Pancreas (tissue), 10 donors: ENCODE results near the gene KRT32. TPM values are rescaled to one million over a fixed set of nuclear protein-coding genes. Genes with fewer than 3 reads are reported as not detected.

Source experiments
- ATAC-seq, 4 donors: fragments of 200-7000 bp; cut with Tn5 transposase; one replicate each; pipeline versions ENCODE4 v1.8.0 to v1.9.1; 2020; ENCODE audit warnings: mild to moderate bottlenecking in 4 of 4, moderate library complexity in 4 of 4
- DNase-seq, 6 donors: peaks; one replicate each; pipeline ENCODE4 v3.0.0-alpha.2; 2020
- FAIRE-seq: peaks from 2 replicates; lab custom pipeline; 2012; peaks lifted over from hg19 to GRCh38; lab: Jason Lieb, UNC
- H3K27ac ChIP-seq, 4 donors: fragments of 200-600 bp; sonication (generic); 1 replicate in 3 of 4; 2 replicates in 1 of 4; pipeline versions ENCODE4 v1.5.0 to v1.8.0; 2020
- H3K27me3 ChIP-seq, 4 donors: fragments of 200-600 bp; one replicate each; pipeline ENCODE4 v1.8.0; 2021
- H3K36me3 ChIP-seq, 3 donors: fragments of 200-600 bp; sonication (generic) in 1 of 3; one replicate each; pipeline versions ENCODE4 v1.5.0 to v1.8.0; 2020 to 2021
- H3K4me1 ChIP-seq, 3 donors: fragments of 200-600 bp; one replicate each; pipeline ENCODE4 v1.8.0; 2021
- H3K4me3 ChIP-seq, 4 donors: fragments of 200-600 bp; sonication (generic) in 2 of 4; one replicate each; pipeline versions ENCODE4 v1.5.0 to v1.8.0; 2020 to 2021
- H3K9me3 ChIP-seq, 4 donors: fragments of 200-600 bp; one replicate each; pipeline ENCODE4 v1.8.0; 2021
- WGBS, 2 donors: extraction: QIAGEN DNeasy Blood & Tissue Kit; methylation state at CpG; one replicate each; pipeline ENCODE4 v1.1.7; 2013; 5-methylcytosine and 5-hydroxymethylcytosine counted together
- intact Hi-C, 3 donors: fragments of 100-400 bp; cut with DNase I; formaldehyde crosslinking; loops; one replicate each; pipeline versions ENCODE4 v1.11.1 to v1.14.2; 2022
- microRNA-seq, 2 donors: library from miRNA; unstranded; fragments of <30 nt; microRNA quantifications; one replicate each; pipeline versions ENCODE4 to v1.1.0, GENCODE V29; 2019 to 2020
- polyA plus RNA-seq, 2 donors: library from polyadenylated mRNA; stranded (reverse); fragments of 200-250 nt; gene quantifications; one replicate each; pipeline ENCODE4 v1.2.3, GENCODE V29; 2013
- total RNA-seq, 6 donors: library from RNA; stranded (reverse); fragmentation: NEBNext Ultra II Directional in 4 of 6; extraction: Animal tissue kit (Norgen Biotek cat#: 25700) in 4 of 6; gene quantifications; one replicate each; pipeline versions ENCODE4 v1.2.1 to v1.2.4, GENCODE V29; 2021 to 2023
- TF ChIP-seq, protein P1 (sequence below), 4 donors: fragments of 200-600 bp; sonication (generic) in 3 of 4; IDR thresholded peaks; one replicate each; pipeline versions ENCODE4 v1.5.0 to v1.8.0; 2021; ENCODE audit warnings: antibody characterized with exemption in 4 of 4
- donor health status: healthy with polysubstance abuse.
- donor health status: DM: no; HTN: no; CAD: no; lungs with moderate emphysema.
- donor health status: DM: no; HTN: no; CAD: no.
- donor health status: control.
- donor health status: control.
- donor health status: Bipolar disorder and iron deficiency.
- donor health status: DM: yes; HTN: yes; CAD: no.
- donor health status: DM: no; HTN: no; CAD: no.
- donor health status: DM: no; HTN: no; CAD: no.
- donor health status: DM: yes; HTN: yes; CAD: no.

Gene KRT32
- total and polyA plus RNA-seq, 8 donors: 0.05 TPM; not detected in 7

DNA sequence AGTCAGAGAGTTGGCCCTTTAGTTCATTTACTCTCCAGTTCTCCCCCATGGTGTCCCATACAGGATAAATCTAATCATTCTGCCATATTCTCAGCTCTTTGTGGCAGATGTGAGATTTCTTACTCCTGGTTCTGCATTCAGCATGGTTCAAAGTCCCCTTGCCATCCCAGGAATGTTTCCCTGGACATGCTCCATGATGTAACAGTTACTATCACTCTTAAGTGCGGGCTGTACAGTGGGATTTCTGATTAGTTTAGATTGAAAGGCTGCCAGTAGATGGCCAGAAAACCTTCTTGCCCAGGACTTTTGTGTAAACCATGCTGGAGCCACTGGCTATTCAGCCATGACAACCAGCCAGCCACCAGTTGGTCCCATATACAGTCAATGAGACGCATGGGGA lies 53.2 kb downstream of the KRT32 start:
- WGBS, 2 donors: 80 to 88% methylated on average over 2 of the region's 2 CpGs
- DNase-seq: no peak
- no peaks in the 10 kb centered on the region for H3K36me3 ChIP-seq
- H3K27ac ChIP-seq: no peak overlapping the region
- FAIRE-seq: no peak
- TF ChIP-seq, protein P1, sequence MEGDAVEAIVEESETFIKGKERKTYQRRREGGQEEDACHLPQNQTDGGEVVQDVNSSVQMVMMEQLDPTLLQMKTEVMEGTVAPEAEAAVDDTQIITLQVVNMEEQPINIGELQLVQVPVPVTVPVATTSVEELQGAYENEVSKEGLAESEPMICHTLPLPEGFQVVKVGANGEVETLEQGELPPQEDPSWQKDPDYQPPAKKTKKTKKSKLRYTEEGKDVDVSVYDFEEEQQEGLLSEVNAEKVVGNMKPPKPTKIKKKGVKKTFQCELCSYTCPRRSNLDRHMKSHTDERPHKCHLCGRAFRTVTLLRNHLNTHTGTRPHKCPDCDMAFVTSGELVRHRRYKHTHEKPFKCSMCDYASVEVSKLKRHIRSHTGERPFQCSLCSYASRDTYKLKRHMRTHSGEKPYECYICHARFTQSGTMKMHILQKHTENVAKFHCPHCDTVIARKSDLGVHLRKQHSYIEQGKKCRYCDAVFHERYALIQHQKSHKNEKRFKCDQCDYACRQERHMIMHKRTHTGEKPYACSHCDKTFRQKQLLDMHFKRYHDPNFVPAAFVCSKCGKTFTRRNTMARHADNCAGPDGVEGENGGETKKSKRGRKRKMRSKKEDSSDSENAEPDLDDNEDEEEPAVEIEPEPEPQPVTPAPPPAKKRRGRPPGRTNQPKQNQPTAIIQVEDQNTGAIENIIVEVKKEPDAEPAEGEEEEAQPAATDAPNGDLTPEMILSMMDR (IDR thresholded peaks at IDR 0.05): no peak
- H3K27me3 ChIP-seq: no peaks in the 10 kb centered on the region
- intact Hi-C loops: no loop called here
- H3K4me3 ChIP-seq: no peak overlapping the region
- no peaks in the 10 kb centered on the region for H3K9me3 ChIP-seq
- ATAC-seq: no peak
- no peaks in the 10 kb centered on the region for H3K4me1 ChIP-seq

DNA sequence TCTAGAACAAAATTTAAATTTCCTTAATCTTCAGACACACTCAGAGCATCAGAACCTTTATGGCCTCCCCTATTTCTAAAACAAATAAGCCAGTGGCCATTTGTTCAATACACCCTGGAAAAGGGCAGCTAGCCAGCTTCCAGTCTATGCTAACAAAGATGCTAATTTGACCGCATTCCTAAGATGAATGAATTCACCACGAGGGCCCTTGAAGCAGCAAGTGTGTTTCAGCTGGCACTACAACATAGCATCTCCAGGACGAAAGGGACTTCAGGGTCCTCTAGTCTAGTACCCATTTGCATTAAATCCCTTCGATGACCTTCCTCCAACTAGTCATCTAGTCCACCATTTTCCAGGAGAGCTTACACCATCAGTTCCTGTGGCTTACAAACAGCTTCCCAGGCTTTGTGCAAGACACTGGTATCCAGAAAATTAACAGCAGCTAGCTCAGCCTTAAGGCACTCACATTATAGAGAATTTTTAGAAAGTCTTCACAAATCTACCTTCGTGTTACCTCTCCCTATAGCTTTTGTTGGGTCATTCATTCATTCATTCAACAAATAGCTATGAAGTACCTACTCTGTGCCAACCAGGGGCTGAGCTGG lies 53.7 kb downstream of the KRT32 start:
- Histone ChIP-seq H3K27ac (no peak overlapping the region), H3K9me3 (no peaks in the 10 kb centered on the region), H3K4me1 (no peaks in the 10 kb centered on the region), H3K36me3 (no peaks in the 10 kb centered on the region), H3K27me3 (no peaks in the 10 kb centered on the region), H3K4me3 (no peak overlapping the region)
- intact Hi-C loops: no loop called here
- WGBS, 2 donors: 56 to 64% methylated on average over 5 of the region's 5 CpGs
- TF ChIP-seq, protein P1 (IDR thresholded peaks at IDR 0.05): no peak
- FAIRE-seq: no peak
- ATAC-seq: no peak
- DNase-seq: no peak

DNA sequence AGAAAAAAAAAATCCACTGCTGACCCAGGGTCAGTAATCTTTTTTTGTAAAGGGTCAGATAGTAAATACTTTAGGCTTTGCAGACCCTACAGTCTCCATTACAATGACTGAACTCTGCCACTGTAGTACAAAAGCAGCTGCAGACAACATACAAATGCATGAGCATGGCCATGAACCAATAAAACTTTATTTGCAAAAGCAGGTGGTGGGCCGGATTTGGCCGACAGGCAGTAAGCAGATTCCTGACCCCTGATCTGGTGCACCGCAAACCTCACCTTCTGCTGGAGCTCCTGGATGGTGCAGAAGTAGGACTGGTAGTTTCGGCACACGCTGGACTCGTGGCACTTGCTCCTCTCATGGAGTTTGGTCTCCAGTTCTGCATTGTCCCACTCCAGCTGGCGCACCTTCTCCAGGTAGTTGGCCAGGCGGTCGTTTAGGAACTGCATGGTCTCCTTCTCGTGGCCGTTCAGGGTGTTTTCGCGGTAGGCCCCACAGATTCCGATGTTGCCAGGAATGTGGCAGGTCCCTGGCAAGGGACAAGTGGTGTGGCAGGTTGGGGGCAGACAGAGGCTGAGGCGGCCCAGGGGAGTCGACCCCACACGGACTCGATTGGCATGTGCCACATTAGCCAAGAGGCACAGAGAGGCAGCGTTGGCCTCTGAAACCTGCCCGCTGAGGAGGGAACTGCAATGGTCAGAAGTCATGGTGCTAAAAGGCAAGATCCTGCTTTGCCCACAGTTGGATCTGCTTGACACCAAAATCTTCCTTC lies 55.9 kb downstream of the KRT32 start:
- TF ChIP-seq, protein P1 (IDR thresholded peaks at IDR 0.05): no peak

More for the DNA sequence above, 55.9 kb downstream of the KRT32 start:
- Histone ChIP-seq H3K9me3 (no peaks in the 10 kb centered on the region), H3K4me1 (no peaks in the 10 kb centered on the region), H3K27me3 (no peaks in the 10 kb centered on the region), H3K27ac (no peak overlapping the region), H3K4me3 (no peak overlapping the region), H3K36me3 (no peaks in the 10 kb centered on the region)
- WGBS, 2 donors: 85 to 90% methylated on average over 20 of the region's 20 CpGs
- DNase-seq (no peak), ATAC-seq (no peak), FAIRE-seq (no peak)
- intact Hi-C loops: no loop called here

Small RNA genes within 50 kb of the gene (microRNA-seq; reads per million reads assigned to microRNA genes)
- gene MIR6510: 0 reads per million in 2 donors

Other genes with a start within 250 kb of the KRT32 start
- gene KRTAP9-2, start 240.7 kb downstream of the KRT32 start, total RNA-seq: not detected
- not detected for gene KRTAP9-2, start 240.7 kb downstream of the KRT32 start, polyA plus RNA-seq
- gene KRTAP9-3, start 234.9 kb downstream of the KRT32 start, total RNA-seq: not detected
- not detected for gene KRTAP9-3, start 234.9 kb downstream of the KRT32 start, polyA plus RNA-seq
- gene KRTAP9-8, start 229.4 kb downstream of the KRT32 start, total RNA-seq: not detected
- not detected for gene KRTAP9-8, start 229.4 kb downstream of the KRT32 start, polyA plus RNA-seq
- not detected for gene KRTAP9-4, start 217.7 kb downstream of the KRT32 start, total RNA-seq
- gene KRTAP9-4, start 217.7 kb downstream of the KRT32 start, polyA plus RNA-seq: not detected
- gene KRTAP9-9, start 212.0 kb downstream of the KRT32 start, total RNA-seq: not detected
- not detected for gene KRTAP9-9, start 212.0 kb downstream of the KRT32 start, polyA plus RNA-seq
- not detected for gene KRTAP9-6, start 202.0 kb downstream of the KRT32 start, total RNA-seq
- gene KRTAP9-6, start 202.0 kb downstream of the KRT32 start, polyA plus RNA-seq: not detected
- not detected for gene KRTAP9-7, start 191.7 kb downstream of the KRT32 start, total RNA-seq
- not detected for gene KRTAP9-7, start 191.7 kb downstream of the KRT32 start, polyA plus RNA-seq
- not detected for gene KRTAP29-1, start 164.5 kb downstream of the KRT32 start, total RNA-seq
- gene KRTAP29-1, start 164.5 kb downstream of the KRT32 start, polyA plus RNA-seq: not detected
- not detected for gene KRTAP16-1, start 158.1 kb downstream of the KRT32 start, total RNA-seq
- gene KRTAP16-1, start 158.1 kb downstream of the KRT32 start, polyA plus RNA-seq: not detected
- not detected for gene KRTAP17-1, start 151.7 kb downstream of the KRT32 start, total RNA-seq
- not detected for gene KRTAP17-1, start 151.7 kb downstream of the KRT32 start, polyA plus RNA-seq
- not detected for gene KRT33A, start 116.6 kb downstream of the KRT32 start, total RNA-seq
- gene KRT33A, start 116.6 kb downstream of the KRT32 start, polyA plus RNA-seq: not detected
- not detected for gene KRT33B, start 97.6 kb downstream of the KRT32 start, total RNA-seq
- gene KRT33B, start 97.6 kb downstream of the KRT32 start, polyA plus RNA-seq: not detected
- not detected for gene KRT34, start 85.1 kb downstream of the KRT32 start, total RNA-seq
- gene KRT34, start 85.1 kb downstream of the KRT32 start, polyA plus RNA-seq: not detected
- gene KRT31, start 69.8 kb downstream of the KRT32 start, total RNA-seq: not detected
- not detected for gene KRT31, start 69.8 kb downstream of the KRT32 start, polyA plus RNA-seq
- gene KRT37, start 42.8 kb downstream of the KRT32 start, total RNA-seq: not detected
- gene KRT37, start 42.8 kb downstream of the KRT32 start, polyA plus RNA-seq: not detected
- gene KRT38, start 26.4 kb downstream of the KRT32 start, total RNA-seq: not detected
- gene KRT38, start 26.4 kb downstream of the KRT32 start, polyA plus RNA-seq: not detected
- gene KRT35, start 13.8 kb upstream of the KRT32 start, total RNA-seq: not detected
- not detected for gene KRT35, start 13.8 kb upstream of the KRT32 start, polyA plus RNA-seq
- not detected for gene KRT36, start 22.5 kb upstream of the KRT32 start, total RNA-seq
- gene KRT36, start 22.5 kb upstream of the KRT32 start, polyA plus RNA-seq: not detected
- gene KRT13, start 38.2 kb upstream of the KRT32 start, total RNA-seq: under 1 TPM in 1 of 6 donors, not detected in 5; 0.39 TPM
- 10 to 100 TPM in 1 of 2 donors, 1 to 10 TPM in 1; 5.3 to 11.9 TPM for gene KRT13, start 38.2 kb upstream of the KRT32 start, polyA plus RNA-seq
- 1 to 10 TPM in 2 of 6 donors, under 1 TPM in 4; 0.20 to 1.4 (median 0.43) TPM for gene KRT15, start 51.5 kb upstream of the KRT32 start, total RNA-seq
- 1 to 10 TPM; 1.1 TPM for gene KRT15, start 51.5 kb upstream of the KRT32 start, polyA plus RNA-seq
- gene KRT19, start 60.9 kb upstream of the KRT32 start, total RNA-seq: 100 to 1,000 TPM in 2 of 6 donors, 10 to 100 TPM in 4; 14.2 to 147 (median 47.9) TPM
- 10 to 100 TPM; 81.5 to 81.9 TPM for gene KRT19, start 60.9 kb upstream of the KRT32 start, polyA plus RNA-seq
- not detected for gene KRT9, start 104.7 kb upstream of the KRT32 start, total RNA-seq
- gene KRT9, start 104.7 kb upstream of the KRT32 start, polyA plus RNA-seq: not detected
- gene KRT14, start 119.5 kb upstream of the KRT32 start, total RNA-seq: under 1 TPM in 2 of 6 donors, not detected in 4; 0.26 to 0.28 TPM
- under 1 TPM; 0.30 to 0.38 TPM for gene KRT14, start 119.5 kb upstream of the KRT32 start, polyA plus RNA-seq
- under 1 TPM in 2 of 6 donors, not detected in 4; 0.15 to 0.32 TPM for gene KRT16, start 145.4 kb upstream of the KRT32 start, total RNA-seq
- under 1 TPM; 0.05 to 0.61 TPM for gene KRT16, start 145.4 kb upstream of the KRT32 start, polyA plus RNA-seq
- 10 to 100 TPM in 1 of 6 donors, 1 to 10 TPM in 2, under 1 TPM in 3; 0.42 to 28.4 (median 1.0) TPM for gene KRT17, start 157.2 kb upstream of the KRT32 start, total RNA-seq
- 1 to 10 TPM; 2.6 to 7.0 TPM for gene KRT17, start 157.2 kb upstream of the KRT32 start, polyA plus RNA-seq
- gene EIF1, start 221.5 kb upstream of the KRT32 start, total RNA-seq: 100 to 1,000 TPM; 421 to 934 (median 592) TPM
- 100 to 1,000 TPM; 316 to 590 TPM for gene EIF1, start 221.5 kb upstream of the KRT32 start, polyA plus RNA-seq
- gene GAST, start 244.9 kb upstream of the KRT32 start, total RNA-seq: not detected
- gene GAST, start 244.9 kb upstream of the KRT32 start, polyA plus RNA-seq: not detected